ENCODE measurements around the gene REELD1. TPM values are rescaled to one million over a fixed set of nuclear protein-coding genes. Genes with fewer than 3 reads are reported as not detected.

Gene REELD1
- total and polyA plus RNA-seq, 2 donors (not counting 1 experiment from before 2014, with no cell fraction given), result not detected

- Histone ChIP-seq H4K20me1 (ENCODE audit: control insufficient read depth, extremely low read depth, insufficient read depth, low read length) (no peaks in the 10 kb centered on the region), H2AFZ (ENCODE audit: low read length) (no peak overlapping the region), H3K36me3 (ENCODE audit: control insufficient read depth, insufficient read depth, low read length) (no peaks in the 10 kb centered on the region), H3K79me2 (ENCODE audit: control insufficient read depth, insufficient read depth, low read length) (no peaks in the 10 kb centered on the region), H3K4me3 (replicated peaks in 1 of 4; ENCODE audit: control extremely low read depth in 1 of 4, insufficient read depth in 1 of 4, low read depth in 3 of 4, low read length in 4 of 4) (no peak overlapping the region), H3K9ac (ENCODE audit: insufficient read depth, low read length) (no peak overlapping the region), H3K9me3 (ENCODE audit: control insufficient read depth, insufficient read depth, low read depth, low read length) (no peaks in the 10 kb centered on the region), H3K27me3 (ENCODE audit: control insufficient read depth, insufficient read depth, low read length) (no peaks in the 10 kb centered on the region), H3K4me1 (ENCODE audit: control insufficient read depth, extremely low read depth, insufficient read depth, low read length) (peaks cover 10% of the 10 kb centered on the region), H3K4me2 (ENCODE audit: extremely low read depth, insufficient read depth, low read length) (no peak overlapping the region), H3K27ac (ENCODE audit: insufficient read depth, low read length) (no peak overlapping the region)
- DNase-seq (ENCODE audit: low read depth in 2 of 2), result no peak
- no peak for TF ChIP-seq CTCF (conservative IDR thresholded peaks at IDR 0.05 in 1 of 2, IDR thresholded peaks at IDR 0.05 in 1 of 2; ENCODE audit: low read depth in 1 of 2, low read length in 2 of 2)
- no peak for TF ChIP-seq EZH2 (IDR thresholded peaks at IDR 0.05; ENCODE audit: low read length, missing control alignments)
Observed at GRCh38 chr4:146243883-146244277, 29.5 kb downstream of the REELD1 start.

GRCh38 chr4:146244496-146244895, 30.2 kb downstream of the REELD1 start:
- no peak overlapping the region for H3K27ac ChIP-seq (ENCODE audit: insufficient read depth, low read length)
- H3K9me3 ChIP-seq (ENCODE audit: control insufficient read depth, insufficient read depth, low read depth, low read length), result no peaks in the 10 kb centered on the region
- H3K4me2 ChIP-seq (ENCODE audit: extremely low read depth, insufficient read depth, low read length), result no peak overlapping the region
- H3K79me2 ChIP-seq (ENCODE audit: control insufficient read depth, insufficient read depth, low read length), result no peaks in the 10 kb centered on the region
- TF ChIP-seq CTCF (conservative IDR thresholded peaks at IDR 0.05 in 1 of 2, IDR thresholded peaks at IDR 0.05 in 1 of 2; ENCODE audit: low read depth in 1 of 2, low read length in 2 of 2) (no peak), EZH2 (IDR thresholded peaks at IDR 0.05; ENCODE audit: low read length, missing control alignments) (no peak)
- DNase-seq (ENCODE audit: low read depth in 2 of 2), result no peak
- peaks cover 10% of the 10 kb centered on the region for H3K4me1 ChIP-seq (ENCODE audit: control insufficient read depth, extremely low read depth, insufficient read depth, low read length)
- H3K27me3 ChIP-seq (ENCODE audit: control insufficient read depth, insufficient read depth, low read length), result no peaks in the 10 kb centered on the region
- H4K20me1 ChIP-seq (ENCODE audit: control insufficient read depth, extremely low read depth, insufficient read depth, low read length), result no peaks in the 10 kb centered on the region
- no peak overlapping the region for H3K9ac ChIP-seq (ENCODE audit: insufficient read depth, low read length)
- no peaks in the 10 kb centered on the region for H3K36me3 ChIP-seq (ENCODE audit: control insufficient read depth, insufficient read depth, low read length)
- no peak overlapping the region for H2AFZ ChIP-seq (ENCODE audit: low read length)
- no peak overlapping the region for H3K4me3 ChIP-seq (replicated peaks in 1 of 4; ENCODE audit: control extremely low read depth in 1 of 4, insufficient read depth in 1 of 4, low read depth in 3 of 4, low read length in 4 of 4)

GRCh38 chr4:146245246-146245645, 30.9 kb downstream of the REELD1 start:
- no peak overlapping the region for H3K4me3 ChIP-seq (replicated peaks in 1 of 4; ENCODE audit: control extremely low read depth in 1 of 4, insufficient read depth in 1 of 4, low read depth in 3 of 4, low read length in 4 of 4)
- no peak overlapping the region for H3K4me2 ChIP-seq (ENCODE audit: extremely low read depth, insufficient read depth, low read length)
- H3K36me3 ChIP-seq (ENCODE audit: control insufficient read depth, insufficient read depth, low read length), result no peaks in the 10 kb centered on the region
- H3K9me3 ChIP-seq (ENCODE audit: control insufficient read depth, insufficient read depth, low read depth, low read length), result no peaks in the 10 kb centered on the region
- no peaks in the 10 kb centered on the region for H3K79me2 ChIP-seq (ENCODE audit: control insufficient read depth, insufficient read depth, low read length)
- H3K4me1 ChIP-seq (ENCODE audit: control insufficient read depth, extremely low read depth, insufficient read depth, low read length), result peaks cover 10% of the 10 kb centered on the region
- H3K27me3 ChIP-seq (ENCODE audit: control insufficient read depth, insufficient read depth, low read length), result no peaks in the 10 kb centered on the region
- H2AFZ ChIP-seq (ENCODE audit: low read length), result no peak overlapping the region
- no peak overlapping the region for H3K27ac ChIP-seq (ENCODE audit: insufficient read depth, low read length)
- H3K9ac ChIP-seq (ENCODE audit: insufficient read depth, low read length), result no peak overlapping the region
- TF ChIP-seq CTCF (conservative IDR thresholded peaks at IDR 0.05 in 1 of 2, IDR thresholded peaks at IDR 0.05 in 1 of 2; ENCODE audit: low read depth in 1 of 2, low read length in 2 of 2), result no peak
- no peaks in the 10 kb centered on the region for H4K20me1 ChIP-seq (ENCODE audit: control insufficient read depth, extremely low read depth, insufficient read depth, low read length)
- DNase-seq (ENCODE audit: low read depth in 2 of 2), result peak in 1 of 2 donors; percentile 23
